Activated CD8-positive, alpha-beta memory T cell treated with anti-CD3 and anti-CD28 coated beads, Interleukin-2, amount 50 U/mL, for 1 hour (primary cell): ENCODE data around the gene OR10AG1.

Source experiments
- DNase-seq: peaks from one replicate; pipeline ENCODE4 v3.0.0-alpha.2; 2020; ENCODE audit errors: extremely low read depth

Gene OR10AG1, protein sequence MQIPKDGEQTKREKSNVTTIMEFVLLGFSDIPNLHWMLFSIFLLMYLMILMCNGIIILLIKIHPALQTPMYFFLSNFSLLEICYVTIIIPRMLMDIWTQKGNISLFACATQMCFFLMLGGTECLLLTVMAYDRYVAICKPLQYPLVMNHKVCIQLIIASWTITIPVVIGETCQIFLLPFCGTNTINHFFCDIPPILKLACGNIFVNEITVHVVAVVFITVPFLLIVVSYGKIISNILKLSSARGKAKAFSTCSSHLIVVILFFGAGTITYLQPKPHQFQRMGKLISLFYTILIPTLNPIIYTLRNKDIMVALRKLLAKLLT

DNA sequence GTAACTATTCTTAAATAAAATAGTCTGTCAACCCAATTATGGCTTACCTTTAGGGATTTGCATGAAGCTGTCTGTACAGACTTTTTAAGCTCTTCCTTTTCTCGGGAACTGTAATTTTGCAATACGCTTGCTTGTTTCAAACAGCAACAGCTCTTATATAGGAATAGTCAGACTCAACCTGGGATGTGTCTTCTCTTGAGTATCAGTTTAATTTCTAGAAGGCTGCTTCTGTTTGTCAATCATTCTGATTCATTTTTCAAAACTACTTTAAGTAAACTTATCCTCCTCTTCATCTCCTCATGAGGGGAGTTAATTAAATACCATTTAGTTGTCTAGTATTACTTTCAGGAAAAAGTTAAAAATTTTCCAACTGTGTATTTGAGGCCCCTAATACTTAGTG, at the start of gene OR10AG1:
Gene OR10AG1 (minus strand): TSS at position 101 of the 400 bp plus-strand sequence. CDS start 38 bp downstream, at position 63.
- no peak for DNase-seq

DNA sequence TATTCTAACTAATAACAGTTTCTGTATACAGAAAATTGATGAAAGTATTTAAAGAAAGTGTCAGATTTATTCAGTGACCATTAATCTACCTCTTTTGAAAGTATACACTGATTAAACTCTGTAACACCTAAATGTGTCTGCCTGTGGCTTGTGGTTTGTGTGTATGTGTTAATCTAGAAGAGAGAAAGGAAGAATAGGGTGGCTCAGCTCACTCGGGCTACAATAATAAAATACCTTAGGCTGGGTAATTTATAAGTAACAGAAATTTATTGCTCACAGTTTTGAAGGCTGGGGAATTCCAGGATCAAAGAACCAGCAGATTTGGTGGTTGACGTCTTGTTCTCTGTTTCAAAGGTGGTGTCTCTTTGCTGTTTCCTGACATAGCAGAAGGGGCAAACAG, 44.1 kb upstream of the OR10AG1 start:
- DNase-seq = no peak

DNA sequence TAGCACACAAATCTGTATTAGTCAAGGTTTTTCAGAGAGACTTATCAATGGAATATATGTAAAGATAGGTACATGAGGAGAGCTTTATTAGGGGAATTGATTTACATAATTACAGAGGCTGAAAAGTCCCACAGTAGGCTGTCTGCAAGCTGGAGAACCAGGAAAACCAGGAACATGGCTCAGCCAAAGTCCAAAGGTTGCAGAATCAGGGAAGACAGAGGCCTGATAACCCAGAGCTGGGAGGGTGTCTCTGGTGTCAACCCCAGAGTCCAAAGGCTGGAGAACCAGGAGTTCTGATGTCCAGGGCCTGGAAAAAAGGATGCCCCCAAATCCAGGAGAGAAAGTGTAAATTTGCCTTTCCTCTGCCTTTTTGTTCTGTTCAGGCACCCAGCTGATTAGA, 41.0 kb upstream of the OR10AG1 start:
- no peak for DNase-seq

DNA sequence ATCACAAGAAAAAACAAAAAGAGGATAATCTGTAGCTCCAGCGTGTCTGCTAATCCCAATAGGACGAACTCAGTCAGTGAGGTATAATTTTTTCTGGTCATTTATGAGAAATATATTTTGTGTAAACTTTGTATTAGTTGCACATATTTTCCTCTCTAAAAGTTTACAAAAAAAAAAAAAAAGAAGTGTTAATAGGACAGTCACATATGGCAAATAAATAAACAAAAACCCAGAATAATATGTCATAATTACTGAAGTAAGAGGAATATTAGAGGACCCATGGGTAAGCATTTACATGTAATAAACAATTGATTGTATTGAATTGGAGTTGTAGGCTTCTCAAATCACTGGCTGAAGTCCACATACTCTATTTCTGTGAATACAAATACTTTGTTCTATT, 24.8 kb upstream of the OR10AG1 start, which contains the start of gene OR5F1:
Gene OR5F1 (minus strand): TSS at position 101 of the 400 bp plus-strand sequence. CDS start 0 bp downstream, at position 101.
- no peak for DNase-seq

DNA sequence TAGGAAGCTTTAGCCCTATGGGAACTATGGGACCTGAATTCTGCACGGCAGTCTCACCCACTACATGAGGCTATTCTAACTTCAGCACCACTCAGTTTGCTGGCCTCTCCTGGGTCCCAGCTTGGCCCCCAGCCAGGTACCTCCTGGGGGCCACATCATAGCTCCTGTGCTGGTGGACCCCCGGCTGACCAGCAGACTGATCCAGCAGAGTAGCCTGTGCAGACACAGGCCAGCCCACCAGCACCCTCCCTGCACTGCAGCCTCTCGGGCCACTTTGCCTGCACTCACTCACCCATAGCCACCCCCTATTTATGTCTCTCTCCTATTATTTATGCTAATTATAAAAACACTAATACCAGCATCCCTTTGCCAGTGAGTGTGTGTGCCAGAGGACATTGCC, 1.2 kb upstream of the OR10AG1 start:
- no peak for DNase-seq

DNA sequence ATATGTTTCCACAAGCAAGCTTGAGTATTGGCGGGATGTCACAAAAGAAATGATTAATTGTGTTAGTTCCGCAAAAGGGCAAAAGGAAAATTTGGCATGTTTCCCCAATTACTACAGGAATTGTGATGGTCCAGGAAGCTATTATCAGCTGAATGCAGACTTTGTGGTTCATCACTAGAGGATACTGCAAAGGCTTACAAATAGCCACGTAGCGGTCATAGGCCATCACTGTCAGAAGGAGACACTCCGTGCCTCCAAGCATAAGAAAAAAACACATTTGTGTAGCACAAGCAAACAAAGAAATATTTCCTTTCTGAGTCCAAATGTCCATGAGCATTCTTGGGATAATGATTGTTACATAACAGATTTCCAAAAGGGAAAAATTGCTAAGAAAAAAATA, 1.8 kb downstream of the OR10AG1 start:
- no peak for DNase-seq

DNA sequence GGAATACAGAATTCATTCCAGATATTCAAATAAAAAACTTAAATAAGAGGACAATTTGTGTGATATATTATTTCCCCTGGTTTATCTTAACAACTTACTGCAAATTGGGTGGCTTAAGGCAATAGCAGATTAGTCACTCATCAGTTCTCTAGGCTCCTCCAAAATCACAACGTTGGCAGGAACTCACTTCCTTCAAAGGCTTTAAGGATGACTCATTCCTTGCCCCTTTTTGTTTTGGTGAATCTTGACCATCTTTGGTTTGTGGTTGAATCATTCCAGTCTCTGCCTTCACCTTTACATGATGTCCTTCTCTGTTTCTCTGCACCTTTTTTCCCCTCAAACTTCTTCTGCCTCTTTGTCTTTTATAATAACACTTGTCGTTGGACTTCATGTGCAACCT, 3.4 kb downstream of the OR10AG1 start:
- DNase-seq = no peak

DNA sequence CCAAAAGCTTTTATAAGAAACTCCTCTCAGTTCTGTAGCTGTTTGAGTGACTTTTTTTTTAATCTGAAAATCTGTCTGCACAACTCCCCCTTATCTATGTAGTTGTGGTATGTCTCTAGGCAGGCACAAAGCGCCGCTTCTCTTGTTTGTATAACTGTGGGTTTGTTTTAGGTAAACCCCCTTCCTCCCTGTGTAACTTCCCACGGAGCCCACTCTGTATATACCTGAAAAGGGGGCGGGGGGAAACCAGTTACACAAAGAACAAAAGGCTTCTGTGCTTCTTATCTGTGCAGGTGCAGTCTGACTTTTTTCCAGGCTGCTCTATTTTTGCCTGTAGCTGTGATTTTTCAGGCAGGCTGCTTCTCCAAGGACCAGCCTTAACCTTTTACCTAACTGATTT, 13.2 kb downstream of the OR10AG1 start:
- DNase-seq = no peak

DNA sequence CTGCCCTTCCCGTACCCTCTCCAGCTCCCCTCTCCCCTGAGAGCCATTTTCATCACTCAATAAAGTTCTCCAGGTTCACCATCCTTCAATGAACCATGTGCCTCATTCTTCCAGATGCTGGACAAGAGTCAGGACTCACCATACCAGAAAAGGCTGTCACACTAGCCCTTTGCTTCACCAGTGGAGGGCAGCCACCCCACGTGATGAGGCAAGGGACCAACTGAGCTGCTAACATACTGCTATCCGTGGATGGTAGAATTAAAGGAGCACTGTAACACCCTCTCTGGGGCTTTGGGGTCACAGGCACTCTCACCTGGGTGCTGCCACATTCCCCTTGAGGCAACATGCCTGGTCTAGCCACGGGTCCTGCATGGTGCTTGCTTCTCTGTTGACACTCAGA, 20.4 kb downstream of the OR10AG1 start:
- no peak for DNase-seq

DNA sequence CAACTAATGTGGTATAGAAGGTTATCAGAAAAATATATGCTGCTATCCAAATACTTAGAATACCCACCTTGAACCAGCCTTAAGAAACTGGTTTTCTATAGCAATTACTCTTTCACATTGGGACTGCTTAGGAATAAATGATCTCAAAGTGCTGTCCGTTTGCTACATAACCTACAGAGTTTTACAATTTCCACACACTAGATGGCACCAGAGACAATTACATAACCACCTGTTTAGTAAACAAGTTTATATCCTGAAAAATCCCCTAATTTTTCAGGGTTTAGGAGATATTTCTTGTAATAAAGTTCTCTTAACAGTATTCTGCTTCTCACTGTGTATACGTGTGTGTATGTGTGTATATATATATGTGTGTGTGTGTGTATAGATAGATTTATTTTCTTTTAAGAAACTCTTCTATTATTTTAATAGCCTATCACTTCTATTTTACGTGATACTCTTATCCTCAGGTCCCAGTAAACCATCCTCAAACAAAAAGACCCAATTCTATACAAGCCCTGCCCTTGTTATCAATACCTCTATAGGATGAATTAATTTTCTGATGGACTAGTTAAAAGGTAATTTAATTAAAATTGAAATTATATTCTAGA, 26.9 kb downstream of the OR10AG1 start:
- no peak for DNase-seq

DNA sequence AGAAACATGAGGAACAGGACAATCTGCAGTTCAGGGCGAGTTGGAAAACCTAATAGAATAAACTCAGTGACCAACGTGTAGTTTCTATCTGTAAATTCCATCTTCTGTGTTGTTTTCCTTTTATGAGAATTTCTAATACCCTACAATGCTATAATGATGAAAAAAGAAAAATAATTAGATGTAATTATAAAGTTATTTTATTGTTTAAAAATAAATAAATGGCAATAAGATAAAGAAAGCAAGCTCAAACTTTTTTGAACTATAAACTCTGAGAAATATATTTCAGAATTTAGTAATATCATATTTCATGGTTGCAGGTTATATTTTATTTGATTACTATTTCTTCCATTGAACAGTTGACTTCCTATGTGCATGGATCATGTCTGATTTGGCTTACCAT, 33.4 kb downstream of the OR10AG1 start, which contains the start of gene OR5I1:
Gene OR5I1 (minus strand): TSS at position 101 of the 400 bp plus-strand sequence. CDS start 0 bp downstream, at position 101.
- DNase-seq = no peak

DNA sequence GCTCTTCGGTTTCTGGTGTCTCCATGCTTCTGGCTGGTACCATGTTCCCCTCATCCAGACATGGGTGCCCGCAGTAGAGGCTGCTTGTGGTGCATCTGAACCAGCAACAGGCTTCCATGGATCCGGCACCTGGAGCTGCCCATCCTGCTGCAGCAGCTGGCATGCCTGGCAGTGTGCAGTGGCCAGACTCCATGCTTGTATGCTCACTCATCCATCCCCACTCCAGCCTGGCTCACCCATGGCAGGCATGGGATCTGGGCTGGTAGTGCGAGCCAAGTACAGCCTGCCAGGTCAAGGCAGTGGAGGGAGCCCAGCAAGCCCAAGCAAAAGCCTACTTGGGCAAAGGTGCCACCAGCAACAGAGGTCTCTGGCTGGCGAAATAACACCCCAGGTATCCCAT, 49.2 kb downstream of the OR10AG1 start:
- no peak for DNase-seq
